ENCODE results near the gene STXBP1. TPM values are rescaled to one million over a fixed set of nuclear protein-coding genes. Genes with fewer than 3 reads are reported as not detected.
A peak's percentile ranks its signal among the peaks of the same experiment; 100 is the strongest.

STXBP1 gene
- total RNA-seq, 1 donor from 2014 or later: 36.9 TPM

GRCh38 chr9:127724012-127724411 lies 111.9 kb downstream of the STXBP1 start:
- H3K27ac ChIP-seq (replicated peaks): peak overlapping the region; percentile 36
- H3K36me3 ChIP-seq: no peaks in the 10 kb centered on the region
- H3K4me1 ChIP-seq: peaks cover 12% of the 10 kb centered on the region
- DNase-seq: no peak
- intact Hi-C loops (cut with micrococcal nuclease): no loop called here
- peak overlapping the region; percentile 32 for H3K4me3 ChIP-seq
- H3K9me3 ChIP-seq (replicated peaks): no peaks in the 10 kb centered on the region
- no peaks in the 10 kb centered on the region for H3K27me3 ChIP-seq (ENCODE audit: low read depth)
- TF ChIP-seq, protein P1, sequence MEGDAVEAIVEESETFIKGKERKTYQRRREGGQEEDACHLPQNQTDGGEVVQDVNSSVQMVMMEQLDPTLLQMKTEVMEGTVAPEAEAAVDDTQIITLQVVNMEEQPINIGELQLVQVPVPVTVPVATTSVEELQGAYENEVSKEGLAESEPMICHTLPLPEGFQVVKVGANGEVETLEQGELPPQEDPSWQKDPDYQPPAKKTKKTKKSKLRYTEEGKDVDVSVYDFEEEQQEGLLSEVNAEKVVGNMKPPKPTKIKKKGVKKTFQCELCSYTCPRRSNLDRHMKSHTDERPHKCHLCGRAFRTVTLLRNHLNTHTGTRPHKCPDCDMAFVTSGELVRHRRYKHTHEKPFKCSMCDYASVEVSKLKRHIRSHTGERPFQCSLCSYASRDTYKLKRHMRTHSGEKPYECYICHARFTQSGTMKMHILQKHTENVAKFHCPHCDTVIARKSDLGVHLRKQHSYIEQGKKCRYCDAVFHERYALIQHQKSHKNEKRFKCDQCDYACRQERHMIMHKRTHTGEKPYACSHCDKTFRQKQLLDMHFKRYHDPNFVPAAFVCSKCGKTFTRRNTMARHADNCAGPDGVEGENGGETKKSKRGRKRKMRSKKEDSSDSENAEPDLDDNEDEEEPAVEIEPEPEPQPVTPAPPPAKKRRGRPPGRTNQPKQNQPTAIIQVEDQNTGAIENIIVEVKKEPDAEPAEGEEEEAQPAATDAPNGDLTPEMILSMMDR (IDR thresholded peaks at IDR 0.05; ENCODE audit: borderline replicate concordance): no peak

DNA sequence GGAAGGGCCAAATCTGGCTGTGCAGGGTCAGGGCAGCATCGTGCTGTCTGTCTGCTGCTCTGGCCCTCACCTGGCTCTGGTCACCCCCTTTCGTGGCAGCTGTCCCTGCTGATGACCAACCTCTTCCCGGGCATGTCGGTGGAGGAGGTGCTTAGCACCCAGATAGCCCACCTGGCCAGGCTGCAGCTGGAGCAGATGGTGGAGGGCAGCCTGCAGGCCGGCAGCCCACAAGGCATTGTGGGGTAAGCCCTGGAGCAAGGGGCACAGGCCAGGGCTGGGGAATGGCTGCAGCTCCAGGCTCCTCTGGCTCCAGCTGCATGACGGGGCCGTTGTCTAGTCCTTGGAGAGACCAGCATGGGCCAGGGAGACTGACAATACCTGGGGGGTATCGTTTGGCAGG lies 114.8 kb downstream of the STXBP1 start:
- Histone ChIP-seq H3K27ac (replicated peaks) (no peak overlapping the region), H3K27me3 (ENCODE audit: low read depth) (no peaks in the 10 kb centered on the region), H3K4me3 (no peak overlapping the region), H3K9me3 (replicated peaks) (no peaks in the 10 kb centered on the region), H3K4me1 (peaks cover 12% of the 10 kb centered on the region), H3K36me3 (peaks cover 6% of the 10 kb centered on the region)
- TF ChIP-seq, protein P1 (IDR thresholded peaks at IDR 0.05; ENCODE audit: borderline replicate concordance): no peak
- DNase-seq: no peak
- intact Hi-C loops (cut with micrococcal nuclease): no loop called here

- H3K27ac ChIP-seq (replicated peaks): no peak overlapping the region
- TF ChIP-seq, protein P1 (IDR thresholded peaks at IDR 0.05; ENCODE audit: borderline replicate concordance): no peak
- H3K4me3 ChIP-seq: no peak overlapping the region
- peaks cover 22% of the 10 kb centered on the region for H3K36me3 ChIP-seq
- DNase-seq: no peak
- H3K27me3 ChIP-seq (ENCODE audit: low read depth): no peaks in the 10 kb centered on the region
- no peaks in the 10 kb centered on the region for H3K9me3 ChIP-seq (replicated peaks)
- peaks cover 12% of the 10 kb centered on the region for H3K4me1 ChIP-seq
- intact Hi-C loops (cut with micrococcal nuclease): no loop called here
Measured at GRCh38 chr9:127728808-127729207, 116.7 kb downstream of the STXBP1 start.

DNA sequence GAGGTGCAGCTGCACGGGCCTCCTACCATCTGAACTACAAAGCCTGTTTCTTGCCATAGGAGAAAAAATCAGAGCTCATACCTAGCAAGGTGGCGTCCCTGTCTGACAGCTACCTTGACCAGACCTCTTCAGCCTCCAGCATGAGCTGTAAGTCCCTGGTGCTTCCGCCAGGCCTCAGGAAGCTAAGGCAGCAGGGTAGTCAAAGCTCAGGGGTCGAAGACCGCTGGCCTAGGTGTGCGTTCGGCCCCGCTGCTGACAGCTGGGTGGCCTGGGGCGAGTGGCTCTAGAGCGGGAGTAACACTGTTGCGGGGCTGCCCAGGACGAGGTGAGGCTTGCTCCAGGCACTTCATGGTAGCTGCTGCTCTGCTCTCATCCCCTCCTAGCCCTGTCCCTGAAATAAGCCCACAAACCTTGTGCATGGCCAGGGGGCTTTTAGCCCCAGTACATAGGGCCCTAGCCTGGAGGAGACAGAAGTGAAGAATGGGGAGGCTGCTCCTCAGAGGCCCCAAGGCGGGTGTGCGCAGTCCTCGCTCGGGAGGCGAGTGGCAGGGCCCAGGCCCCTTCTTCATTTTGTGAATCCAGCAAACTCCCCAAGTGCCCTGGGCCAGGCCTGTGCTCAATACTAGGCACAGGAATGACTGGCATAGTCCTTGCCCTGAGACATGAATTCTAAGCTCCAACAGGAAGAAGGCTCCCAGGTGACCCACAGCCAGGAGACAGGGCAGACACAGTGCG lies 117.6 kb downstream of the STXBP1 start:
- Histone ChIP-seq H3K4me3 (no peak overlapping the region), H3K9me3 (replicated peaks) (no peaks in the 10 kb centered on the region), H3K36me3 (peaks cover 22% of the 10 kb centered on the region), H3K27me3 (ENCODE audit: low read depth) (no peaks in the 10 kb centered on the region), H3K27ac (replicated peaks) (no peak overlapping the region), H3K4me1 (peaks cover 12% of the 10 kb centered on the region)
- intact Hi-C loops (cut with micrococcal nuclease): loop anchor here (5.0 kb wide), 1 partner anchor 137 kb away; no protein-coding TSS in a partner anchor
- TF ChIP-seq, protein P1 (IDR thresholded peaks at IDR 0.05; ENCODE audit: borderline replicate concordance): no peak
- DNase-seq: no peak

GRCh38 chr9:127730262-127730661 lies 118.2 kb downstream of the STXBP1 start:
- Histone ChIP-seq H3K36me3 (peaks cover 22% of the 10 kb centered on the region), H3K9me3 (replicated peaks) (no peaks in the 10 kb centered on the region), H3K27ac (replicated peaks) (no peak overlapping the region), H3K4me1 (peaks cover 14% of the 10 kb centered on the region), H3K4me3 (no peak overlapping the region), H3K27me3 (ENCODE audit: low read depth) (no peaks in the 10 kb centered on the region)
- TF ChIP-seq, protein P1 (IDR thresholded peaks at IDR 0.05; ENCODE audit: borderline replicate concordance): no peak
- no peak for DNase-seq
- intact Hi-C loops (cut with micrococcal nuclease): loop anchor here (5.0 kb wide), 1 partner anchor 138 kb away; no protein-coding TSS in a partner anchor
